K562 (cell line): ENCODE data around the gene DIS3L2. TPM values are rescaled to one million over a fixed set of nuclear protein-coding genes. Genes with fewer than 3 reads are reported as not detected.

Experiments used
- ATAC-seq: fragments of 200-7000 bp; cut with Tn5 transposase; 3 replicates; pipeline ENCODE4 v1.9.1; 2020; ENCODE audit warnings: moderate library complexity
- Bru-seq: library from RNA; stranded (reverse); fragments of 400-500 nt; gene quantifications from one replicate; lab custom pipeline; 2021; lab: Mats Ljungman, UMichigan
- BruChase-seq, 2 experiments: library from RNA; stranded (reverse); fragments of 400-500 nt; gene quantifications; one replicate each; lab custom pipeline; 2021; lab: Mats Ljungman, UMichigan
- BruUV-seq: library from RNA; stranded (reverse); fragments of 400-500 nt; replicated peaks from 2 replicates; lab custom pipeline; 2021; lab: Mats Ljungman, UMichigan
- CTCF ChIA-PET: fragments of 300-600 bp; formaldehyde crosslinking; extraction: SDS; loops from one replicate; lab custom pipeline; 2021; ENCODE audit warnings: low intra/inter-chr PET ratio; lab: Yijun Ruan, JAX
- POLR2A ChIA-PET: fragments of 300-600, 350-650 bp; sonication (Branson Sonifier 250); formaldehyde crosslinking; extraction: SDS; loops from one replicate; lab custom pipeline; 2021; ENCODE audit warnings: antibody characterized with exemption, inconsistent platforms; lab: Yijun Ruan, JAX
- DNase-seq, 4 experiments: peaks; one replicate each; pipeline versions ENCODE4 v3.0.0 to v3.0.0-alpha.2; 2011 to 2018; ENCODE audit warnings: low spot score in 3 of 4, mixed read lengths in 3 of 4; ENCODE audit errors: extremely low read depth in 1 of 4
- FAIRE-seq: peaks from 2 replicates; lab custom pipeline; 2011; peaks lifted over from hg19 to GRCh38; lab: Jason Lieb, UNC
- H2AFZ ChIP-seq: 2 replicates; pipeline ENCODE4 v1.6.0; 2011; ENCODE audit warnings: low read depth, low read length, control low read depth, inconsistent platforms
- H3K27ac ChIP-seq: fragments of 200-600 bp; 3 replicates; pipeline ENCODE4 v1.8.0; 2011; ENCODE audit warnings: low read depth, mild to moderate bottlenecking, control low read depth, inconsistent platforms, low read length, moderate library complexity, mixed read lengths; ENCODE audit errors: extremely low read depth
- H3K27me3 ChIP-seq, 2 experiments: fragments of 300-600 bp in 1 of 2; 2 replicates in 1 of 2; 3 replicates in 1 of 2; pipeline versions ENCODE4 v1.6.0 to v1.8.0; 2011; ENCODE audit warnings: inconsistent platforms in 2 of 2, low read length in 2 of 2, mild to moderate bottlenecking in 1 of 2, mixed read lengths in 1 of 2, moderate library complexity in 1 of 2; ENCODE audit not compliant: control insufficient read depth in 2 of 2, insufficient read depth in 2 of 2
- H3K36me3 ChIP-seq: fragments of 300-600 bp; 3 replicates; pipeline ENCODE4 v1.8.0; 2011; ENCODE audit warnings: mild to moderate bottlenecking, low read length, inconsistent platforms; ENCODE audit not compliant: control insufficient read depth, insufficient read depth
- H3K4me1 ChIP-seq, 2 experiments: fragments of 200-600 bp in 1 of 2; replicated peaks in 1 of 2; 2 replicates in 1 of 2; 3 replicates in 1 of 2; pipeline versions ENCODE4 v1.5.1 to v1.8.0; 2011; ENCODE audit warnings: inconsistent platforms in 2 of 2, low read length in 2 of 2, mild to moderate bottlenecking in 1 of 2, mixed read lengths in 1 of 2, moderate library complexity in 1 of 2; ENCODE audit not compliant: control insufficient read depth in 2 of 2, insufficient read depth in 2 of 2
- H3K4me2 ChIP-seq: 2 replicates; pipeline ENCODE4 v1.6.1; 2011; ENCODE audit warnings: low read length, control low read depth, inconsistent platforms, mixed read lengths; ENCODE audit not compliant: insufficient read depth
- H3K4me3 ChIP-seq: fragments of 200-600 bp; sonication (generic), shearing (Covaris generic); 2 replicates; pipeline ENCODE4 v1.5.1; 2016; ENCODE audit warnings: control low read depth, inconsistent platforms
- H3K79me2 ChIP-seq: fragments of 200-600 bp; 3 replicates; pipeline ENCODE4 v1.8.0; 2011; ENCODE audit warnings: low read length, inconsistent platforms; ENCODE audit not compliant: control insufficient read depth, insufficient read depth
- H3K9ac ChIP-seq, 2 experiments: 2 replicates each; pipeline versions ENCODE4 v1.6.0 to v1.6.1; 2011; ENCODE audit warnings: low read depth in 2 of 2, low read length in 2 of 2, control low read depth in 1 of 2, inconsistent platforms in 1 of 2, mild to moderate bottlenecking in 1 of 2, mixed read lengths in 1 of 2; ENCODE audit not compliant: insufficient read depth in 1 of 2
- H3K9me1 ChIP-seq: one replicate; pipeline ENCODE4 v1.6.0; 2011; ENCODE audit warnings: inconsistent platforms, mild to moderate bottlenecking, low read length, moderate library complexity; ENCODE audit not compliant: control insufficient read depth, insufficient read depth
- H3K9me3 ChIP-seq: replicated peaks from 2 replicates; pipeline ENCODE4 v1.5.1; 2011; ENCODE audit warnings: low read depth, low read length, inconsistent platforms; ENCODE audit not compliant: control insufficient read depth, insufficient read depth
- H4K20me1 ChIP-seq: replicated peaks from 2 replicates; pipeline ENCODE4 v1.6.1; 2011; ENCODE audit warnings: low read length, inconsistent platforms, mixed read lengths; ENCODE audit not compliant: control insufficient read depth, insufficient read depth
- WGBS: fragments of 100-300 bp; shearing (Covaris generic); methylation state at CpG from one replicate; pipeline ENCODE4 v1.1.6; 2016; ENCODE audit warnings: low coverage, mixed read lengths; ENCODE audit not compliant: insufficient coverage; ENCODE audit errors: missing lambda C conversion rate; 5-methylcytosine and 5-hydroxymethylcytosine counted together
- in situ Hi-C: fragments of 300-500 bp; cut with MboI; formaldehyde crosslinking; loops from 4 replicates; pipeline ENCODE4 v1.15.0; 2018; ENCODE audit warnings: inconsistent platforms, mixed read lengths
- intact Hi-C: fragments of 100-400 bp; cut with micrococcal nuclease; formaldehyde crosslinking; loops from 2 replicates; pipeline ENCODE4 v1.14.2; 2022
- long read RNA-seq, 3 experiments: library from polyadenylated mRNA in 2 of 3; library from RNA in 1 of 3; unstranded in 2 of 3; stranded (forward) in 1 of 3; transcript quantifications; one replicate each; pipeline ENCODE4 v2.0.0, GENCODE V29; 2019 to 2022
- polyA minus RNA-seq, 3 experiments: library from RNA; depleted of rRNA, polyadenylated mRNA; stranded (reverse); fragments of >200 nt; gene quantifications; 2 replicates each; pipeline ENCODE4 v1.2.3, GENCODE V29; 2011
- polyA plus RNA-seq, 8 experiments: library from polyadenylated mRNA; depleted of rRNA in 4 of 8; stranded (reverse) in 5 of 8; unstranded in 3 of 8; fragments of >200 nt; fragmentation: Nextera tagmentation in 2 of 8; fragmentation: Illumina TruSeq in 1 of 8; extraction: Ambion mirVana in 2 of 8; extraction: Trizol in 1 of 8; gene quantifications; 2 replicates each; pipeline versions ENCODE4 v1.2.1 to v1.2.3, GENCODE V29; 2011 to 2014; ENCODE audit warnings: inconsistent platforms in 1 of 8, missing spikeins in 1 of 8
- total RNA-seq, 7 experiments: library from RNA; depleted of rRNA in 6 of 7; stranded (reverse); fragments of >200 nt in 6 of 7; fragmentation: Illumina TruSeq in 2 of 7; extraction: Trizol in 2 of 7; gene quantifications; 2 replicates each; pipeline versions ENCODE4 v1.2.1 to v1.2.3, GENCODE V29; 2011 to 2021; ENCODE audit warnings: low replicate concordance in 1 of 7
- TF ChIP-seq, protein P1 (sequence below): sonication (generic); formaldehyde crosslinking; IDR thresholded peaks from 2 replicates; pipeline ENCODE4 v1.8.0; 2022; ENCODE audit warnings: mild to moderate bottlenecking, missing genetic modification reagents
- TF ChIP-seq, protein P2 (sequence below): fragments of 250-450 bp; sonication (Bioruptor Pico); IDR thresholded peaks from 2 replicates; pipeline ENCODE4 v1.4.0; 2020; ENCODE audit warnings: mild to moderate bottlenecking

DIS3L2 gene, protein sequence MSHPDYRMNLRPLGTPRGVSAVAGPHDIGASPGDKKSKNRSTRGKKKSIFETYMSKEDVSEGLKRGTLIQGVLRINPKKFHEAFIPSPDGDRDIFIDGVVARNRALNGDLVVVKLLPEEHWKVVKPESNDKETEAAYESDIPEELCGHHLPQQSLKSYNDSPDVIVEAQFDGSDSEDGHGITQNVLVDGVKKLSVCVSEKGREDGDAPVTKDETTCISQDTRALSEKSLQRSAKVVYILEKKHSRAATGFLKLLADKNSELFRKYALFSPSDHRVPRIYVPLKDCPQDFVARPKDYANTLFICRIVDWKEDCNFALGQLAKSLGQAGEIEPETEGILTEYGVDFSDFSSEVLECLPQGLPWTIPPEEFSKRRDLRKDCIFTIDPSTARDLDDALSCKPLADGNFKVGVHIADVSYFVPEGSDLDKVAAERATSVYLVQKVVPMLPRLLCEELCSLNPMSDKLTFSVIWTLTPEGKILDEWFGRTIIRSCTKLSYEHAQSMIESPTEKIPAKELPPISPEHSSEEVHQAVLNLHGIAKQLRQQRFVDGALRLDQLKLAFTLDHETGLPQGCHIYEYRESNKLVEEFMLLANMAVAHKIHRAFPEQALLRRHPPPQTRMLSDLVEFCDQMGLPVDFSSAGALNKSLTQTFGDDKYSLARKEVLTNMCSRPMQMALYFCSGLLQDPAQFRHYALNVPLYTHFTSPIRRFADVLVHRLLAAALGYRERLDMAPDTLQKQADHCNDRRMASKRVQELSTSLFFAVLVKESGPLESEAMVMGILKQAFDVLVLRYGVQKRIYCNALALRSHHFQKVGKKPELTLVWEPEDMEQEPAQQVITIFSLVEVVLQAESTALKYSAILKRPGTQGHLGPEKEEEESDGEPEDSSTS
- 50.9 and 73.3 TPM in 2 replicates for total RNA-seq (2011; cell fraction: chromatin; rRNA removed; ENCODE audit: low replicate concordance)
- total RNA-seq (2011; cell fraction: nucleolus; rRNA removed): 20.0 and 25.8 TPM in 2 replicates
- 27.0 and 28.9 TPM in 2 replicates for total RNA-seq (2011; cell fraction: nucleoplasm; rRNA removed)
- 15.1 and 16.8 TPM in 2 replicates for total RNA-seq (2014; rRNA removed)
- 11.2 and 12.5 TPM in 2 replicates for total RNA-seq (2014; rRNA removed; fragmentation: Illumina TruSeq; extraction: Trizol)
- total RNA-seq (2015; rRNA removed; fragmentation: Illumina TruSeq; extraction: Trizol): 10.8 and 11.6 TPM in 2 replicates
- 17.3 and 19.2 TPM in 2 replicates for total RNA-seq (2021)
- 4.2 and 5.8 TPM in 2 replicates for polyA plus RNA-seq (2011; rRNA removed)
- 6.0 and 10.4 TPM in 2 replicates for polyA plus RNA-seq (2011; cell fraction: cytosol; rRNA removed)
- 25.1 and 33.5 TPM in 2 replicates for polyA plus RNA-seq (2011; cell fraction: nucleus; rRNA removed)
- 12.2 and 13.6 TPM in 2 replicates for polyA plus RNA-seq (2012)
- polyA plus RNA-seq (2014; fragmentation: Illumina TruSeq; extraction: Trizol): 11.8 and 13.4 TPM in 2 replicates
- 1 to 10 TPM; 1.5 to 1.9 TPM for polyA plus RNA-seq (2014; fragmentation: Nextera tagmentation; extraction: Ambion mirVana)
- 10.4 and 11.0 TPM in 2 replicates for polyA plus RNA-seq (2014; rRNA removed)
- 7.0 and 8.4 TPM in 2 replicates for polyA minus RNA-seq (2011; rRNA and poly(A)+ RNA removed)
- polyA minus RNA-seq (2011; cell fraction: cytosol; rRNA and poly(A)+ RNA removed): 5.3 and 5.9 TPM in 2 replicates
- polyA minus RNA-seq (2011; cell fraction: nucleus; rRNA and poly(A)+ RNA removed): 15.8 and 20.1 TPM in 2 replicates
- percentile 64 among the genes with signal in this experiment for Bru-seq, nascent RNA
- percentile 62 among the genes with signal in this experiment for BruChase-seq, experiment 1, labeled RNA remaining after a 2-hour chase
- BruChase-seq, experiment 2, labeled RNA remaining after a 6-hour chase: percentile 59 among the genes with signal in this experiment
- long read RNA-seq, experiment 1, partial matches to known transcripts: 23 of 31 reads
- long read RNA-seq, experiment 1, other reads (novel, unspliced or antisense): 7 of 31 reads
- long read RNA-seq, experiment 2, partial matches to known transcripts: 1 of 4 reads
- long read RNA-seq, experiment 2, other reads (novel, unspliced or antisense): 2 of 4 reads
- long read RNA-seq, experiment 3, partial matches to known transcripts: 1 of 3 reads
- long read RNA-seq, experiment 3, other reads (novel, unspliced or antisense): 1 of 3 reads

DNA sequence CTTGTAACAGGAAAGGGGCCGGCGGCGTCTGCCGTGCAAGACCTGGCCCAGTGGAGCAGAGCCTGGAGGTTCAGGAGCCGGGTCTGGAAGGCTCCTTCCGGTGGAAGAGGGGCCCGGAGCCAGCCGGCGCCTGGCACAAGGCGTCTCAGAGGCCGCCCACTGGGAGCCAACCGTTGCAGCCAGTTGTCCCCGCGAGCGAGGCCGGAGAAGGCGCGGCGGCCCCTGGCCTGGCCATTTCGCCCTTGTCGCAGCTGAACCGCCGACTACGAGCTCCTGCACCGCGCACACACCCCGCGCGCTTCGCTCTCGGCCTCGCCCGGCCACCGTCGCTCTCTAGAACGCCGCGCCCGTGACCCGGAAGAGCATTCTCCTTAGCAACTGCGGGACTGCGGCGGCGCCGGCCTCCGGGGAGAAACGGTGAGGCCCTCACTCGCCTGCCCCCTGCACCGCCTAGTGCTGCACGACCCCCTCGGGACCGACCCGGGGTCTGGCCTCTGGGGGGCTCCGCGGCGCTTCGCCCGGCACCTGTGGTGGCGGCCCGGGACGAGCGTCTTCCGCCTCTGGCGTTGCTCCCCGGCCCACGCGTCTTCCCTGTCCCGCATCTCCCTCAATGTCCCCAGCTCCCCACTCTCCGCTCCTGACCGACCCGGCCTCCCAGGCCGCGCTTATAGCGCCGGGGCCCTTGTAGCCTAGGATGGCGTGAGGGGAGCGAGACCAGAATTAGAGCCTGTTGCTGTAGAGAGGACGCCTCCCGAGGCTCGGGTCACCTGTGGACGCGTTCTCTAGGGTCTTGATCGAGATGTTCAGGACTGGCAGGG is at the start of gene DIS3L2:
TSS of gene DIS3L2 (plus strand) at position 365 of the 818 bp plus-strand sequence. CDS start 53,215 bp downstream, outside the sequence.
- TSS peak; percentile 38 for BruUV-seq
- no peaks in the 10 kb centered on the region for H3K27me3 ChIP-seq
- no peaks in the 10 kb centered on the region for H3K9me1 ChIP-seq
- H3K4me1 ChIP-seq: peaks cover 15 to 16% of the 10 kb centered on the region in 2 experiments; a peak in 4 of 5 replicates
- ATAC-seq (peak; percentile 97), DNase-seq (peak; percentile 78 to 86 (median 80)), FAIRE-seq (no peak)
- CTCF ChIA-PET: no interaction called here
- 1% methylated on average over 54 of the region's 83 CpGs for WGBS
- POLR2A ChIA-PET: interaction anchor here (0.6 to 1.6 kb wide), 3 partner anchors 24 to 364 kb away, joined by 3 read pairs; no protein-coding TSS in a partner anchor
- intact Hi-C loops: no loop called here
- peak within 1 kb of the TSS; percentile 86 for H3K27ac ChIP-seq
- in situ Hi-C loops: no loop called here
- peak within 1 kb of the TSS; percentile 84 to 98 for H3K9ac ChIP-seq
- H3K9me3 ChIP-seq: no peaks in the 10 kb centered on the region
- H3K36me3 ChIP-seq: no peaks in the 10 kb centered on the region
- peak within 1 kb of the TSS; percentile 92 for H2AFZ ChIP-seq
- peaks cover 41% of the 10 kb centered on the region for H3K79me2 ChIP-seq
- peak within 1 kb of the TSS; percentile 96 for H3K4me3 ChIP-seq
- H4K20me1 ChIP-seq: no peaks in the 10 kb centered on the region
- peak within 1 kb of the TSS; percentile 90 for H3K4me2 ChIP-seq
- TF ChIP-seq, protein P1, sequence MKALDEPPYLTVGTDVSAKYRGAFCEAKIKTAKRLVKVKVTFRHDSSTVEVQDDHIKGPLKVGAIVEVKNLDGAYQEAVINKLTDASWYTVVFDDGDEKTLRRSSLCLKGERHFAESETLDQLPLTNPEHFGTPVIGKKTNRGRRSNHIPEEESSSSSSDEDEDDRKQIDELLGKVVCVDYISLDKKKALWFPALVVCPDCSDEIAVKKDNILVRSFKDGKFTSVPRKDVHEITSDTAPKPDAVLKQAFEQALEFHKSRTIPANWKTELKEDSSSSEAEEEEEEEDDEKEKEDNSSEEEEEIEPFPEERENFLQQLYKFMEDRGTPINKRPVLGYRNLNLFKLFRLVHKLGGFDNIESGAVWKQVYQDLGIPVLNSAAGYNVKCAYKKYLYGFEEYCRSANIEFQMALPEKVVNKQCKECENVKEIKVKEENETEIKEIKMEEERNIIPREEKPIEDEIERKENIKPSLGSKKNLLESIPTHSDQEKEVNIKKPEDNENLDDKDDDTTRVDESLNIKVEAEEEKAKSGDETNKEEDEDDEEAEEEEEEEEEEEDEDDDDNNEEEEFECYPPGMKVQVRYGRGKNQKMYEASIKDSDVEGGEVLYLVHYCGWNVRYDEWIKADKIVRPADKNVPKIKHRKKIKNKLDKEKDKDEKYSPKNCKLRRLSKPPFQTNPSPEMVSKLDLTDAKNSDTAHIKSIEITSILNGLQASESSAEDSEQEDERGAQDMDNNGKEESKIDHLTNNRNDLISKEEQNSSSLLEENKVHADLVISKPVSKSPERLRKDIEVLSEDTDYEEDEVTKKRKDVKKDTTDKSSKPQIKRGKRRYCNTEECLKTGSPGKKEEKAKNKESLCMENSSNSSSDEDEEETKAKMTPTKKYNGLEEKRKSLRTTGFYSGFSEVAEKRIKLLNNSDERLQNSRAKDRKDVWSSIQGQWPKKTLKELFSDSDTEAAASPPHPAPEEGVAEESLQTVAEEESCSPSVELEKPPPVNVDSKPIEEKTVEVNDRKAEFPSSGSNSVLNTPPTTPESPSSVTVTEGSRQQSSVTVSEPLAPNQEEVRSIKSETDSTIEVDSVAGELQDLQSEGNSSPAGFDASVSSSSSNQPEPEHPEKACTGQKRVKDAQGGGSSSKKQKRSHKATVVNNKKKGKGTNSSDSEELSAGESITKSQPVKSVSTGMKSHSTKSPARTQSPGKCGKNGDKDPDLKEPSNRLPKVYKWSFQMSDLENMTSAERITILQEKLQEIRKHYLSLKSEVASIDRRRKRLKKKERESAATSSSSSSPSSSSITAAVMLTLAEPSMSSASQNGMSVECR (CRISPR knock-in tag): peak; percentile 55; the same call in 1 of the 2 replicates
- TF ChIP-seq, protein P2, sequence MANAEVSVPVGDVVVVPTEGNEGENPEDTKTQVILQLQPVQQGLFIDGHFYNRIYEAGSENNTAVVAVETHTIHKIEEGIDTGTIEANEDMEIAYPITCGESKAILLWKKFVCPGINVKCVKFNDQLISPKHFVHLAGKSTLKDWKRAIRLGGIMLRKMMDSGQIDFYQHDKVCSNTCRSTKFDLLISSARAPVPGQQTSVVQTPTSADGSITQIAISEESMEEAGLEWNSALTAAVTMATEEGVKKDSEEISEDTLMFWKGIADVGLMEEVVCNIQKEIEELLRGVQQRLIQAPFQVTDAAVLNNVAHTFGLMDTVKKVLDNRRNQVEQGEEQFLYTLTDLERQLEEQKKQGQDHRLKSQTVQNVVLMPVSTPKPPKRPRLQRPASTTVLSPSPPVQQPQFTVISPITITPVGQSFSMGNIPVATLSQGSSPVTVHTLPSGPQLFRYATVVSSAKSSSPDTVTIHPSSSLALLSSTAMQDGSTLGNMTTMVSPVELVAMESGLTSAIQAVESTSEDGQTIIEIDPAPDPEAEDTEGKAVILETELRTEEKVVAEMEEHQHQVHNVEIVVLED (CRISPR knock-in tag): peak; percentile 50
